Umbilical cord (tissue), 2 donors: Measurements from ENCODE around the gene NCK2. TPM values are rescaled to one million over a fixed set of nuclear protein-coding genes. Genes with fewer than 3 reads are reported as not detected.

Experiments
- DNase-seq: peaks from one replicate; pipeline ENCODE4 v3.0.0-alpha.2; 2015; ENCODE audit warnings: low spot score
- total RNA-seq: library from RNA; depleted of rRNA; stranded (reverse); fragments of >200 nt; gene quantifications from one replicate; pipeline ENCODE4 v1.2.3, GENCODE V29; 2014; ENCODE audit warnings: low replicate concordance; ENCODE audit not compliant: insufficient read depth

The NCK2 gene
- total RNA-seq, 1 donor from 2014 or later = 42.4 TPM

DNA sequence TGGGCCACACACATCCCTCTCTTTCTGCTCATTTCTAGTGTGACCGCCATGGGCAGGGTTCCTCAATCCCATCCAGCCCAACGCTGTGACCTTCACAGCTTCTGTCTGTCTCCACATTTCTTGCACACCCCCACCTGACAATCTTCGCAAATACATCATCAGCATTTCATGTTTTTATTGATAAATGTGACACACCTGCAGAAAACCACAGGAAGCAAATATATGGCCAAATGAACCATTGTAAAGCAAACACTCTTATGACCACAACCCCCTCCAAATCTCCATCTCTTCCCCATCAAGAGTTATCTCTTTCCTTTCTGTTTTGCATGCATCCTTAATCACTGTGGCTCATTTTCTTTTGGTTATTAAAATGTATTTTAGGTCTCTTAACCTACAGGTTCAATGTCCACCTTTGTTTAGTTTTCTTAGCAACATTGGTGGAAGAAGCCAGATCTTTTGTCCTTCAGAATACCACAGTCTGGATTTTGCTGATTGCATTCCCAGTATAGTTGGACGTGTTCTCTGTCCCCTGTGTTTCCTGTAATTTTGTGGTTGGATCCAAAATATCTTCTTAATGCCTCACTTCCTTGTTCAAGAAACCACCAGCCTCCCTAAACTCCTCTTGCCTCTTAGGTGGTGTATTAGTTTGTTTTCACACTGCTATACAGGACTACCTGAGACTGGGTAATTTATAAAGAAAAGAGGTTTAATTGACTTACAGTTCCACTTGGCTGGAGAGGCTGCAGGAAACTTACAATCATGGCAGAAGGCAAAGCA, 9.8 kb upstream of the NCK2 start:
- no peak for DNase-seq

DNA sequence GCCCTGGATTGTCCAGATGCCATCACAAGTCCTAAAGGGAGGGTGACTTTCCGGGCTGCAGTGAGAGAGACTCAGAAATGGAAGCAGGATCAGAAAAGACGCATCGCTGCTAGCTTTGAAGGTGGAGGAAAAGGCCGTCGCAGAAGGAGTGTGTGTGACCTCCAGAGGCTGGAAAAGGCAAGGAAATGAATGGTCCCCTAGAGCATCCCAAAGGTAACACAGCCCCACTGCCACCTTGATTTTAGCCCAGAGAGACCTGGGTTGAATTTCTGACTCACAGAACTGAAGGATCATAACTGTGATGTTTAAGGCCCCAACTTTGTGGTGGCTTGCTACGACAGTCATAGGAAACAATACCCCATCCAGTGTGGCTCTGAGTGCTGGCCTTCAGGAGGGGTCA, 8.6 kb upstream of the NCK2 start:
- DNase-seq = no peak

GRCh38 chr2:105737980-105738657, 6.6 kb upstream of the NCK2 start:
- no peak for DNase-seq

GRCh38 chr2:105738658-105739241, 6.0 kb upstream of the NCK2 start:
- DNase-seq = no peak

DNA sequence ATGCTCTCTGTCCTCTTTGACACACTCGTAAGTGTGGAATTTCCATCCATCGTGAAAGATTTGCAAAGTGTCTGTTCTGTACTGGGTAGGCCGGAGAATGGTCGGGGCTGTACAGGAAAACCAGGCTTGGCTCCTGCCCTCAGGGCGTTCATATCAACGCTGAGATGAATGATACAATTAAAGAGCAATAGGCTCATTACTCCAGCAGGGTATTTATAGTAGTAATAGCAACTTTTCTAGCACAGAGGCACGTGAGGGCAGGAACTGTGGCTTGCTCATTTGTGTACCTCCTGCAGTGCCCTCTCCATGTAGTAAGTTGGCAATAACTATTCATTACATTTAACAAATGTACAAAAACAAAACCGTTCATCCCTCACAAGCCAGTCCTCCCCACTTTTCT, 5.3 kb upstream of the NCK2 start:
- no peak for DNase-seq

GRCh38 chr2:105739944-105740530, 4.7 kb upstream of the NCK2 start:
- no peak for DNase-seq

GRCh38 chr2:105741174-105741573, 3.5 kb upstream of the NCK2 start:
- DNase-seq = no peak

GRCh38 chr2:105741617-105742016, 3.1 kb upstream of the NCK2 start:
- no peak for DNase-seq

- DNase-seq = peak; percentile 69
Observed at GRCh38 chr2:105744091-105744908, 412 bp upstream of the NCK2 start.

DNA sequence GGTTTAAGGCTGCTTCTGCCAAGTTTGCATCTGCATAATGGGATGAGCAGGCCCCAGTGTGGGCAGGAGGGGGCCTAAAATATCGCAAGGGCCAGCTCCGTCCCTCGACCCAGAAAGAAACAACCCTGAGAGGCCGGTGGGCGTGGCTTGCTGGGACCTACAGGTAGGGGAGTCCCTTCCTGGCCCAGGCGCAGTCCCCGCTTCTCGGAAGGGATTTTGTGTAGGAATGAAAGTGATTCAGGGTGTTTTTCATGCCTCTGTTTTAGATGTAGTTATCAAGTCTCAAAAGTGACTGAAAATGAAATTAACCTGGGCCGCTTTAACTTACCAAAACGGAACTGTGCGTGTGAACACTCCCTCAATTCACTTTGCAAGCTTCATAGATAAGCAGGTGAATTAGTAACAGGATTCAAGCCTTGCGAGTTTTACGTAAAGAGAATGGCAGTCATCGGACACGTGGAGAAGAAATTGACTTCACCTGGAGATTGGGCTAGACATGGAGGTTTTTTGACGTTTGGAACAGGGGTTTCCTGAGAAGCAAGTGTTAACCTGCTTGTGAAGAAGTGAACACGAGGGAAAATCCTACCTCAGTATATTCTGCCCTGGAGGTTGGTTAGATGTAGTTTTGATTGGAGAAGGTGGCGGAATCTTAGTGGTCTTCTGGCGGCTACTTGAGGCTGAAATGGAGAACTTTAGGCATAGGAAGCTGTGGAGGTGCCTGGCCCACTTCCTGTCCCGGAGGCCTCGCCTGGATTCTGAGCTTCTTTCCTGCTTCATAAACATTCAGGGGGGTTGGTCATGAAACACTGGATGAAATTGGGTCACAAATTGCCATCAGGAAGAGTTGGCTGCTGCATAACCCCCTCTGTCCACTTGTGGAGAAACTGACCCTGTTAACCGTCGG, 1.7 kb downstream of the NCK2 start:
- DNase-seq = no peak

GRCh38 chr2:105747254-105747894, 2.7 kb downstream of the NCK2 start:
- DNase-seq = no peak

DNA sequence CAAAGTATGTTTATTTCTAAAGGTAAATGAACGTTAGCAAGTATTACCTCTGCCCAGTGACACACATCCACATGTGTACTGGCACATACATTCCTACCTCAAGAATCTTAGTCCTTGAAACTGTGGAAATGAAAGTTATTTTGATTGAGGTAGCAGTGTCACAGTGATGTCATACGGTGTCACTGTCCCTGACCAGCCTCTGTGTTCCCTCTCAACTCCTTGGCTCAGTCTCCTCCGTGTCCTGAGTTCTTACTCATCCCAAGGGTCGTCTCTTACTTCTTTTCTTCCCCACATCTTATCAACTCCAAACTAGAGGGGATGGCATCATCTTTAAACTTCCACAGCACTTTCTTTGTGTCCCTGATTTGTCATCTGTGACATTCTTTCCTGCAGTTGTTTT, 3.3 kb downstream of the NCK2 start:
- no peak for DNase-seq

DNA sequence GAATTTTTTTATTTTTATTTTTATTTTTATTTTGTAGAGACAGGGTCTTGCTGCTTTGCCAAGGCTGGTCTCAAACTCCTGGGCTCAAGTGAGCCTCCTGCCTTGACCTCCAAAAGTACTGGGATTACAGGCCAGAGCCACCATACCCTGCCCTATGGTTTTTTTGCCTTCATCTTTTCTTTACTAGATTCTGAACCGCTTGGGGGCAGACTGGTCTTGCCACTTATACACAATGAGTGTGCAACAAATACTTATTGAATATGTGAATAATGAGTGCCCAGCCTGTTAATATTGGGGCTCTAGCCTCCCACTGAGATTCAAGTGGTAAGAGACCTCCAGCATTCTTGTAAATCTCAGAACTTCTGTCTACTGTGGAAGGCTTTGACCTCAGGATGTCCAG, 3.9 kb downstream of the NCK2 start:
- DNase-seq = no peak

DNA sequence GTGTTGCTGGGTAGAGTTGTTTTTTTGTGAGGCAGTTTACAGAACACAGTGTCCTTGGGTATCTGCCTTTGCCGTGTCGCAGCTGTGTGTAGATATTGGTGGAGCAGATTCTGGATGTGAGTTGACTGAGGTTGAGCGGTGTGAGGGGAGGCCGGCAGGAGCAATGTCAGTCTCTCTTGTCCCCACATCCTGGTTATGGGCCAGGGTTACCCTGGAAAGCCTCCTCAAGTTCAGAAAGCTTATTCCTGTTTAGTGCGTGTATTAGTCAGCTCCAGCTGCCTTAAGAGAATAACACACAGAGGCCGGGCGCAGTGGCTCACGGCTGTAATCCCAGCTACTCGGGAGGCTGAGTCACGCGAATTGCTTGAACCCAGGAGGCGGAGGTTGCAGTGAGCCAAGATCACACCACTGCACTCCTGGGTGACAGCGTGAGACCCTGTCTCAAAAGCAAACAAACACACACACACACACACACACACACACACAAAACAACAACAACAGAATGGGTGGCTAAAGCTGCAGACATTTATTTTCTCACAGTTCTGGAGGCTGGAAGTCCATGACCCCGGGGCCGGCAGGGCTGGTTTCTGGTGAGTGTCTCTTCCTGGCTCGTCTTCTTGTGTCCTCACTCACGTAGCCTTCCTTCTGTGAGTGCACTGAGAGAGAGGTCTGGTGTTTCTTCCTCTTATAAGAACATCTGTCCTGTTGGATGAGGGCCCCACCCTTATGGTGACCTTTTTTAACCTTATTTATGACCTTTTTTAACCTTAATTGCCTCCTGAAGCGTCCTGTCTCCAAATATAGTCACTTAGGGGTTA, 5.1 kb downstream of the NCK2 start:
- DNase-seq = no peak

- no peak for DNase-seq
Observed at GRCh38 chr2:105750735-105751134, 6.0 kb downstream of the NCK2 start.

GRCh38 chr2:105751272-105751671, 6.6 kb downstream of the NCK2 start:
- DNase-seq = no peak

DNA sequence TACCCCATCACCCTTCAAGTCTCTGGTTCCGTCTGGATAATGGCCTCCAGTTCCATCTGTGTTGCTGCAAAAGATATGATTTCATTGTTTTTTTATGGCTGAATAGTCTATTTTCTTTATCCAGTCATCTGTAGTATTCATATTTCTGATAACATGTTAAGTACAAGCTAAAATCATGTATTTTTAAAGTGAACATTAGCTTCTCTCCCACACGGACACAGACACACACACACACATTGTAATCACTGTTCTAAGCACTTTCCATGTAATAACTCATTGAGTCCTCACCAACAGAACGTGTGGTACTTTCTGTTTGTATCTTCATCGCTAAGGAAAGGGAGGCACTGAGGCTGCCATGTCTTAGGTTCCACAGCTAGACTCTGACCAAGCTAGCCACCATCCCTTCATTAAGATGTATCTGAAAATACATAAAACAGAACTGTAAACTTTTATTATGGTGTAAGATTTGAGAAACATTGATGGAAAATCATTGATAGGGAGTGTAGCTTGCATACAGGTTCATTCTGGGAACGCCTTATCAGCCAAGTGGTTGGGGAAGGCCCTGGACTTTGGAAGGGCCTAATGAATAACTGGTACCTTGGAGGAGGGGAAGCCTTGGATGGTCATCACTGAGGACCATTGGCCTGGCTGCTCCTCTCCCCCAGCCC, 8.1 kb downstream of the NCK2 start:
- no peak for DNase-seq

- DNase-seq = no peak
Observed at GRCh38 chr2:105753380-105753779, 8.7 kb downstream of the NCK2 start.

- no peak for DNase-seq
Observed at GRCh38 chr2:105754011-105754410, 9.3 kb downstream of the NCK2 start.
